NCI-H2107 treated with DMSO at 0.1 percent for 48 hours (cell line): ENCODE measurements around the gene NRAP.

Experiments
- DNase-seq: peaks from one replicate; lab custom pipeline; 2025; ENCODE audit not compliant: unreplicated experiment; lab: John Stamatoyannopoulos, UW

Gene NRAP

DNA sequence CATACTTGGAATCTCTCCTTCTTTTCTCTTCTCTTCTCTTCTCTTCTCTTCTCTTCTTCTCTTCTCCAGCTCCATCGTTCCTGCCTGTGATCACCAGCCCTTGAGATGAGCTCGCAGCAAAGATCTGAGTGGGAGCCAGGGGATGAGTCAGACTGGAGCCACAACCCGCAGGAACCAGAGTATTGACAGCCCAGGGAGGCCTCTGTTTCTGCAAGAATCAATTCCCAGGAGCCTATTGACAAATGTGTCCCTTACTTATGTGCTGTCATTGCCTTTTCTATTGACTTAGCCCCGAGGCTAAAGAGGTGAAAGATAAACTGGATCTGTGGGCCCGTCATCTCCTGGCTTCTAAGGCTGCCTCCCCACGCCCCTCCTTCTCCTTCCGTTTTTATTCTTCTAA lies 124.1 kb downstream of the NRAP start:
- DNase-seq, result no peak
